GM12874 (cell line): ENCODE data around the gene ZBTB34.

ENCODE experiments used
- TF ChIP-seq, protein P1 (sequence below): IDR thresholded peaks from 2 replicates; pipeline ENCODE4 v1.5.1; 2011; ENCODE audit warnings: low read depth, mild to moderate bottlenecking, control low read depth, low read length, moderate library complexity; ENCODE audit not compliant: insufficient read depth

The ZBTB34 gene

GRCh38 chr9:126849591-126850225 is 10.7 kb upstream of the ZBTB34 start:
- TF ChIP-seq, protein P1, sequence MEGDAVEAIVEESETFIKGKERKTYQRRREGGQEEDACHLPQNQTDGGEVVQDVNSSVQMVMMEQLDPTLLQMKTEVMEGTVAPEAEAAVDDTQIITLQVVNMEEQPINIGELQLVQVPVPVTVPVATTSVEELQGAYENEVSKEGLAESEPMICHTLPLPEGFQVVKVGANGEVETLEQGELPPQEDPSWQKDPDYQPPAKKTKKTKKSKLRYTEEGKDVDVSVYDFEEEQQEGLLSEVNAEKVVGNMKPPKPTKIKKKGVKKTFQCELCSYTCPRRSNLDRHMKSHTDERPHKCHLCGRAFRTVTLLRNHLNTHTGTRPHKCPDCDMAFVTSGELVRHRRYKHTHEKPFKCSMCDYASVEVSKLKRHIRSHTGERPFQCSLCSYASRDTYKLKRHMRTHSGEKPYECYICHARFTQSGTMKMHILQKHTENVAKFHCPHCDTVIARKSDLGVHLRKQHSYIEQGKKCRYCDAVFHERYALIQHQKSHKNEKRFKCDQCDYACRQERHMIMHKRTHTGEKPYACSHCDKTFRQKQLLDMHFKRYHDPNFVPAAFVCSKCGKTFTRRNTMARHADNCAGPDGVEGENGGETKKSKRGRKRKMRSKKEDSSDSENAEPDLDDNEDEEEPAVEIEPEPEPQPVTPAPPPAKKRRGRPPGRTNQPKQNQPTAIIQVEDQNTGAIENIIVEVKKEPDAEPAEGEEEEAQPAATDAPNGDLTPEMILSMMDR = no peak

DNA sequence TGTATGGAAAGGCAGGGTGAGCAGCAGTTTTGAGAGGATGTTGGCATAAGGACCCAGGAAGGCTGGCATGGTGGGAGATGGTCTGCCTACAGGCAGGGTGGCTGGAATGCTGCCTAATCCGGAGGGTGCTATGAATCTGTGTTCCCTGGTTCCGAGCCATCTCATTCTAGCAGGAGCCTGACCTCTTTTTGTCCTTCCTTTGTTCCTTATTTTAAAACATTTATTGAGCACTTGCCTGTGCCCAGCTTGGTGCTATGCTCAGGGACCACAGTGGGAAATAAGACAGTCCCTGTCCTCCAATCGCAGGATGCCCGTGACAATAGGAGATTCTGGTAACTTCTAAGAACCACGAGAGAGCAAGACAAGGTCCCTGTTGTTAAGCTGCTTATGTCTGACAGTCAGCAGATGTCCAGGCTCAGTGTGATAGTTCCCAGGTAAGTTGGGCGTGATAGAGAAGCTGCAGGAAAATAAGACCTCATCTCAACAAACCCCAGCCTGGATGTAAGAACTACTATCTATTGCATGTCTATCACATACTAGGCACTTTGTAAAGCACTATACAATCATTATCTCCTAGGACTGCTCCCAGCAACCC is 9.1 kb upstream of the ZBTB34 start:
- TF ChIP-seq, protein P1 = no peak

GRCh38 chr9:126852086-126852688 is 8.3 kb upstream of the ZBTB34 start:
- TF ChIP-seq, protein P1 = no peak

DNA sequence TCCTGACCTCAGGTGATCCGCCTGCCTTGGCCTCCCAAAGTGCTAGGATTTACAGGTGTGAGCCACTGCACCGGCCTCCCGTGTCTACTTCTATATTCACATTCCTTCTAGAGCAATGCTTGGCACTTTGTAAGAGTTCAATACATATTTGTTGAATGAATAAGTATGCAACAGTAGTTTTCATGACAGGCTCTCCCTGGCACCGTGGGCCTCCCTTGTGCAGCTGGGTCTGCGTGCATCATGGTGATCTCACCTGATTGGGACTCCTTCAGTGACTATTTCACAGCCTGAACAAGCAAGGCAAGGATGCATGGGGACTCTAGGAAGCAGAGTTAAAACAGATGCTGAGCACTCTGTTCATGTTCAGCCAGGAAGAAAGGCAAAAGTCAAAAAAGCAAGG is 6.8 kb upstream of the ZBTB34 start:
- TF ChIP-seq, protein P1 = no peak

GRCh38 chr9:126854734-126855133 is 5.7 kb upstream of the ZBTB34 start:
- TF ChIP-seq, protein P1 = no peak

DNA sequence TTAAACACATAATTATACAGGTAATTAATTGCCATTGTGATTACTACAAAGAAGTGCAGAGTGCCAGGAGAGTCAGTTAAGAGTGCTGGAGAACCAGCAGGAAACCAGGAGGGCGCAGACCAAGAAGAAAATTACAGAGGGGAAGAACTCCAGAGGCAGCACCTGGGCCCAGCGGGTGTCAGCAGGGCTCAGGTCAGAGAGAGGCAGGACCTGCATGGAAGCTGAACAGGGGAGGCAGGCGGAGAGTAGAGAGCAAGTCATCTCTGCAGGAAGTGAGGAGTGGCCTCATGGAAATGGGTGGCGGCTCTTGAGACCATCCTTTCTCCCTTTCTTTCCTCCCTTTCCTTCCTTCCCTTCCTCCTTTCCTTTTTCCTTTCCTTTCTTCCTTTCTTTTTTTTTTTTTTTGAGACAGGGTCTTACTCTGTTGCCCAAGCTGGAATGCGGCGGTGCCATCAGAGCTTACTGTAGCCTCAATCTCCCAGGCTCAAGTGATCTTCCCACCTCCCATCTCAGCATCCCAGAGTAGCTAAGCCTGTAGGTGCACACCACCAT is 4.0 kb upstream of the ZBTB34 start:
- TF ChIP-seq, protein P1 = no peak

DNA sequence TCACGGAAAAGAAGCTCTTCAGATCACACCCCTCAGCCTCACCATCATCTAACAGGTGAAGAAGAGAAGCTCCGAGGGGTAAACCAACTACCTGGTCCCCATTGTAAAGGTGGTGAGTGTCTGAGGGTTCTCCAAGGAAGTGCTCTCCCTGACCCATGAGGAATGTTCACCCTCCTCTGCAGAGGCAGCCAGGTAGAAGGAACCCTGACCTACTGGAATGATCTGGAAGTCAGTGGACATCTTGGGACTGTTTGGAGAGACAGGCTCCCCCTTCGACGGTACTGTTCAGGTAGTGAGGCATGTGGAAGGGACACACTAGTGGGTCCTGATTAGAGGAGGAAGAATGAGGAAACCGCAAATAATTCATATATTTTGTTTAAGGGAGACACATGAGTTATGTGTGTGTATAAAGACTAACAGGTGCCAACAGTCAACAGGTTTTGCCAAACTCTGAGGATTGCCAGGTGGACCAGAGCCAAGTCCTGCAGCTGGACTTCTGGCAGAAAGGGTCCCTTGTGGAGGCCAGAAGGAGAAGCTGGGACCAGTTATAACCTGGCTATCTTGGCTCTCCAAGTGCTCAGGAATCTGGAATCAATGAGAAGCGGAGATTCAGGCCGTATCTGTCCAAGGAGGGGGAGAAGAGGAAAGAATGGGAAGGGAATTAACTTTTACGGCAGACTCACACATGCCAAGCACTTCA is 3.0 kb upstream of the ZBTB34 start:
- TF ChIP-seq, protein P1 = no peak
